Loucy (cell line): ENCODE data around the gene URGCP.

Source experiments
- H2AFZ ChIP-seq: fragments of 200-600 bp; sonication (generic); 2 replicates; pipeline ENCODE4 v1.6.0; 2016; ENCODE audit warnings: antibody characterized with exemption, mild to moderate bottlenecking, low read length, moderate library complexity
- H3F3A ChIP-seq: fragments of 200-600 bp; 2 replicates; pipeline ENCODE4 v1.6.0; 2016; ENCODE audit warnings: antibody characterized with exemption, low read depth, mild to moderate bottlenecking
- H3K27me3 ChIP-seq: fragments of 200-600 bp; sonication (generic); 2 replicates; pipeline ENCODE4 v1.6.1; 2014; ENCODE audit warnings: low read length, mild to moderate bottlenecking; ENCODE audit not compliant: insufficient read depth, poor library complexity, severe bottlenecking
- H3K36me3 ChIP-seq: fragments of 200-600 bp; sonication (generic); 2 replicates; pipeline ENCODE4 v1.6.1; 2016; ENCODE audit warnings: low read length; ENCODE audit not compliant: insufficient read depth
- H3K4me1 ChIP-seq: fragments of 200-600 bp; sonication (generic); 2 replicates; pipeline ENCODE4 v1.5.1; 2014; ENCODE audit warnings: low read length, mild to moderate bottlenecking; ENCODE audit not compliant: insufficient read depth, poor library complexity, severe bottlenecking
- H3K4me2 ChIP-seq: fragments of 200-600 bp; sonication (generic); 2 replicates; pipeline ENCODE4 v1.6.0; 2014; ENCODE audit warnings: antibody characterized with exemption, low read length, low read depth, mild to moderate bottlenecking; ENCODE audit not compliant: poor library complexity, severe bottlenecking
- H3K4me3 ChIP-seq: fragments of 200-600 bp; sonication (generic); 2 replicates; pipeline ENCODE4 v1.5.1; 2014; ENCODE audit warnings: low read length, mild to moderate bottlenecking, mixed read lengths; ENCODE audit not compliant: poor library complexity, severe bottlenecking
- H3K79me2 ChIP-seq: fragments of 200-600 bp; sonication (generic); 2 replicates; pipeline ENCODE4 v1.6.1; 2014; ENCODE audit warnings: low read length; ENCODE audit not compliant: insufficient read depth
- H3K9ac ChIP-seq: fragments of 200-600 bp; sonication (generic); 2 replicates; pipeline ENCODE4 v1.6.0; 2014; ENCODE audit warnings: mild to moderate bottlenecking, low read depth, low read length, moderate library complexity; ENCODE audit not compliant: poor library complexity, severe bottlenecking
- H3K9me2 ChIP-seq: fragments of 200-600 bp; sonication (generic); replicated peaks from 2 replicates; pipeline ENCODE4 v1.6.1; 2016; ENCODE audit warnings: low read depth, low read length, mixed read lengths
- H3K9me3 ChIP-seq: fragments of 200-600 bp; sonication (generic); 2 replicates; pipeline ENCODE4 v1.6.1; 2014; ENCODE audit warnings: mild to moderate bottlenecking, antibody characterized with exemption, low read length, low read depth; ENCODE audit not compliant: insufficient read depth
- H4K20me1 ChIP-seq: fragments of 200-600 bp; sonication (generic); 2 replicates; pipeline ENCODE4 v1.6.0; 2014; ENCODE audit warnings: antibody characterized with exemption, low read length, mild to moderate bottlenecking; ENCODE audit not compliant: insufficient read depth, poor library complexity, severe bottlenecking
- EZH2phosphoT487 ChIP-seq: fragments of 200-600 bp; IDR thresholded peaks from 2 replicates; pipeline ENCODE4 v1.6.1; 2018; ENCODE audit warnings: antibody characterized with exemption, mild to moderate bottlenecking, moderate library complexity, borderline replicate concordance
- TF ChIP-seq, protein P1 (sequence below): fragments of 200-600 bp; sonication (generic); conservative IDR thresholded peaks from 2 replicates; pipeline ENCODE4 v1.5.1; 2014; ENCODE audit warnings: mild to moderate bottlenecking, antibody characterized with exemption, low read length

The URGCP gene

GRCh38 chr7:43905956-43906330, 453 bp downstream of the URGCP start:
- Histone ChIP-seq H3F3A (no peaks in the 10 kb centered on the region), H3K36me3 (no peaks in the 10 kb centered on the region), H3K4me1 (peaks cover 38% of the 10 kb centered on the region), H3K4me3 (peak overlapping the region; percentile 88), H2AFZ (peak overlapping the region; percentile 78), H3K4me2 (peak overlapping the region; percentile 92), H3K9ac (peak overlapping the region; percentile 78), H3K27me3 (no peaks in the 10 kb centered on the region), H3K79me2 (peaks cover 36% of the 10 kb centered on the region), H3K9me2 (no peaks in the 10 kb centered on the region), H4K20me1 (peaks cover 10% of the 10 kb centered on the region), H3K9me3 (no peaks in the 10 kb centered on the region)
- no peak for TF ChIP-seq EZH2phosphoT487
- TF ChIP-seq, protein P1, sequence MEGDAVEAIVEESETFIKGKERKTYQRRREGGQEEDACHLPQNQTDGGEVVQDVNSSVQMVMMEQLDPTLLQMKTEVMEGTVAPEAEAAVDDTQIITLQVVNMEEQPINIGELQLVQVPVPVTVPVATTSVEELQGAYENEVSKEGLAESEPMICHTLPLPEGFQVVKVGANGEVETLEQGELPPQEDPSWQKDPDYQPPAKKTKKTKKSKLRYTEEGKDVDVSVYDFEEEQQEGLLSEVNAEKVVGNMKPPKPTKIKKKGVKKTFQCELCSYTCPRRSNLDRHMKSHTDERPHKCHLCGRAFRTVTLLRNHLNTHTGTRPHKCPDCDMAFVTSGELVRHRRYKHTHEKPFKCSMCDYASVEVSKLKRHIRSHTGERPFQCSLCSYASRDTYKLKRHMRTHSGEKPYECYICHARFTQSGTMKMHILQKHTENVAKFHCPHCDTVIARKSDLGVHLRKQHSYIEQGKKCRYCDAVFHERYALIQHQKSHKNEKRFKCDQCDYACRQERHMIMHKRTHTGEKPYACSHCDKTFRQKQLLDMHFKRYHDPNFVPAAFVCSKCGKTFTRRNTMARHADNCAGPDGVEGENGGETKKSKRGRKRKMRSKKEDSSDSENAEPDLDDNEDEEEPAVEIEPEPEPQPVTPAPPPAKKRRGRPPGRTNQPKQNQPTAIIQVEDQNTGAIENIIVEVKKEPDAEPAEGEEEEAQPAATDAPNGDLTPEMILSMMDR = no peak

DNA sequence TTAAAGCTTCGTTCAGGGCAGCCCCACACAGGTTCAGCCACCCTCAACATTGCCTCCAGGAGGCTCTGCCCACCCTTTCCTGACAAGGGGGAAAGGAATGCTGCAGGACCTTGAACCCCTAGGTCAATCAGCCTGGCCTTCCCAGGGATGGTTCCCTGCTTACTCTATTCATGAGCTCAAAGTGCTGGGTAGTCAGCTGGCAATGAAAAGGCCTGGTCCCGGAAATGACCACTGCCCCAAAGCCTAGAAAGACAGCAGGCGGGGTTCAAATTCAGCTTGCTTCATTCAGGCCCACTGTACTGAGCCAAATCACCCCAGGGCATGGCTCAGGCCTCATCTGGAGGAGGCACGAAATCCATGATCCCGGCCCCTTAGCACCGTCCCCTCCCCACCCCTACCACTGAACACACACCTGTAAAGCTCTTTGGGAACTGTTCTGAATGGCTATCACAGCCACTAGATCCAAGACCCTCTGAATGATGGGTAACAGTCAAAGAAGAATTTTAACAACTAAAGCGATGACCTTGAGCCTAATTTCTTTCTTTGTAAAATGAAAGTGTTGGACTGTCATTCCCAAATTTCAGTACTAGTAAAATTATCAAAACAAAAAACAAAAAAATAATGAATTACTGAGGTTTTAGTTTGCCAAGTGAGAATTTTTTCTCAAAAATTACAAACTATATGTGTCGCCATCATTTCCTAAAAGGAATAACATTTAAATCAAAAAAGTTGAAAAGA, 1.0 kb downstream of the URGCP start:
- TF ChIP-seq, protein P1 = no peak
- no peak for TF ChIP-seq EZH2phosphoT487
- Histone ChIP-seq H4K20me1 (peaks cover 10% of the 10 kb centered on the region), H3K9me2 (no peaks in the 10 kb centered on the region), H3K9me3 (no peaks in the 10 kb centered on the region), H3K79me2 (peaks cover 38% of the 10 kb centered on the region), H3K27me3 (no peaks in the 10 kb centered on the region), H3K4me2 (peak overlapping the region; percentile 92), H3K4me3 (peak overlapping the region; percentile 88), H3K4me1 (peaks cover 38% of the 10 kb centered on the region), H3K36me3 (no peaks in the 10 kb centered on the region), H3F3A (no peaks in the 10 kb centered on the region), H3K9ac (peak overlapping the region; percentile 78), H2AFZ (peak overlapping the region; percentile 78)

DNA sequence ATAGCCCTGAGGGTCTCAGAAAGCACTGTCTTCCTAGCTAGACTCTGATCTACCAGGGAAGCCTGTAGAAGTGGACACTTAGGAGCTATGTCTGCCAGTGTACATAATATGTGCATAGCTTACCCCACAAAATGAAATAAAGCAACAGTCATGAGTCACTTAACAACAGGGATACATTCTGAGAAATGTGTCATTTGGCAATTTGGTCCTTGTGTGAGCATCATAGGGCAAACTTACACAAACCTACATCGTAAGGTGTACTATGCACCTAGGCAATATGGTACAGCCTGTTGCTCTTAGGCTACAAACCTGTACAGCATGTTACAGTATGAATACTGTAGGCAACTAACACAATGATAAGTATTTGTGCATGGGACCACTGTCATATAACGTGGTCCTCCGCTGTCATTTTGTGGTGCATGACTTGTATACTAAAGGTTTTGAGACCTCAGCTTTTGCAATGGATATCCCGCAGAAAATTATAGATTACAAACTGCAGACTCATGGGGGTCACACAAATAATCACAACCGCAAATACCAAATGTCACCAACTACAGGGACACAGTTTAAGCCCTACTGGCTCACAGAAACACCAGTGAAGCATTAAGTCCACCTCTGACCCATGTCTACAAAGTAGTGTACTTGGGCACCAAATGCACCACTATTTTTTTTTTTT, 1.7 kb downstream of the URGCP start:
- H4K20me1 ChIP-seq = peaks cover 10% of the 10 kb centered on the region
- TF ChIP-seq EZH2phosphoT487 = no peak
- TF ChIP-seq, protein P1 = no peak
- H3K4me1 ChIP-seq = peaks cover 38% of the 10 kb centered on the region
- peak overlapping the region; percentile 88 for H3K4me3 ChIP-seq
- H3K36me3 ChIP-seq = no peaks in the 10 kb centered on the region
- H3F3A ChIP-seq = no peaks in the 10 kb centered on the region
- H3K9ac ChIP-seq = peak overlapping the region; percentile 78
- no peak overlapping the region for H2AFZ ChIP-seq
- no peaks in the 10 kb centered on the region for H3K9me3 ChIP-seq
- no peaks in the 10 kb centered on the region for H3K9me2 ChIP-seq
- peak overlapping the region; percentile 92 for H3K4me2 ChIP-seq
- H3K79me2 ChIP-seq = peaks cover 38% of the 10 kb centered on the region
- no peaks in the 10 kb centered on the region for H3K27me3 ChIP-seq
